M059J (cell line): ENCODE measurements around the gene WWC2. TPM values are rescaled to one million over a fixed set of nuclear protein-coding genes. Genes with fewer than 3 reads are reported as not detected.
"Not testable (repeated sequence)": the region's sequence is repeated elsewhere in the genome, so short reads cannot be mapped to it uniquely, and the experiment has no call there.

Experiments
- DNase-seq: peaks from one replicate; pipeline ENCODE4 v3.0.0-alpha.2; 2012; ENCODE audit warnings: low read depth
- total RNA-seq: library from RNA; depleted of rRNA; stranded (reverse); fragments of >200 nt; shearing (Covaris generic); gene quantifications from 2 replicates; pipeline ENCODE4 v1.2.3, GENCODE V29; 2014

The WWC2 gene
- total RNA-seq, 1 experiment from 2014 or later, result 16.7 TPM

GRCh38 chr4:183172881-183173280 is 73.8 kb downstream of the WWC2 start:
- DNase-seq, result no peak

- peak; percentile 44 for DNase-seq
Observed at GRCh38 chr4:183173580-183174526, 74.8 kb downstream of the WWC2 start.

GRCh38 chr4:183175631-183176232 is 76.7 kb downstream of the WWC2 start:
- DNase-seq, result peak; percentile 35

GRCh38 chr4:183177001-183177400 is 77.9 kb downstream of the WWC2 start:
- DNase-seq, result no peak

- no peak for DNase-seq
Observed at GRCh38 chr4:183178201-183178600, 79.1 kb downstream of the WWC2 start.

- DNase-seq, result no peak
Observed at GRCh38 chr4:183180096-183180495, 81.0 kb downstream of the WWC2 start.

GRCh38 chr4:183180621-183181020 is 81.6 kb downstream of the WWC2 start:
- no peak for DNase-seq

- DNase-seq, result no peak
Observed at GRCh38 chr4:183181081-183181480, 82.0 kb downstream of the WWC2 start.

- DNase-seq, result peak; percentile 94
Observed at GRCh38 chr4:183182873-183183725, 84.0 kb downstream of the WWC2 start.

GRCh38 chr4:183183906-183184535 is 85.0 kb downstream of the WWC2 start:
- no peak for DNase-seq

GRCh38 chr4:183185018-183185417 is 86.0 kb downstream of the WWC2 start:
- peak; percentile 83 for DNase-seq

- DNase-seq, result no peak
Observed at GRCh38 chr4:183185559-183185958, 86.5 kb downstream of the WWC2 start.

GRCh38 chr4:183186813-183187212 is 87.8 kb downstream of the WWC2 start:
- peak; percentile 15 for DNase-seq

- DNase-seq, result no peak
Observed at GRCh38 chr4:183190900-183191527, 92.0 kb downstream of the WWC2 start.

- DNase-seq, result no peak
Observed at GRCh38 chr4:183191630-183192029, 92.6 kb downstream of the WWC2 start.

- no peak for DNase-seq
Observed at GRCh38 chr4:183192571-183192970, 93.5 kb downstream of the WWC2 start.

GRCh38 chr4:183193730-183194338 is 94.8 kb downstream of the WWC2 start:
- DNase-seq, result not testable (repeated sequence)

GRCh38 chr4:183195534-183195933 is 96.5 kb downstream of the WWC2 start:
- no peak for DNase-seq

- DNase-seq, result no peak
Observed at GRCh38 chr4:183197140-183197539, 98.1 kb downstream of the WWC2 start.

- peak; percentile 91 for DNase-seq
Observed at GRCh38 chr4:183200453-183200852, 101.4 kb downstream of the WWC2 start.

- DNase-seq, result peak; percentile 82
Observed at GRCh38 chr4:183201331-183201730, 102.3 kb downstream of the WWC2 start.
